Renal cortical epithelial cell (primary cell): ENCODE measurements around the gene ATXN1L. TPM values are rescaled to one million over a fixed set of nuclear protein-coding genes. Genes with fewer than 3 reads are reported as not detected.
"Not testable (repeated sequence)": the region's sequence is repeated elsewhere in the genome, so short reads cannot be mapped to it uniquely, and the experiment has no call there.

Experiments used
- DNase-seq: peaks from one replicate; pipeline ENCODE4 v3.0.0-alpha.2; 2011; ENCODE audit warnings: low read depth
- total RNA-seq: library from RNA; depleted of rRNA; stranded (reverse); fragments of >200 nt; gene quantifications from 2 replicates; pipeline ENCODE4 v1.2.3, GENCODE V29; 2014

The ATXN1L gene
- total RNA-seq, 1 donor from 2014 or later = 34.2 TPM

- DNase-seq = no peak
Observed at GRCh38 chr16:71893888-71894228, 48.1 kb downstream of the ATXN1L start.

- peak; percentile 40 for DNase-seq
Observed at GRCh38 chr16:71894229-71894920, 48.6 kb downstream of the ATXN1L start.

GRCh38 chr16:71894921-71895678, 49.3 kb downstream of the ATXN1L start, which contains the start of gene IST1:
Gene IST1, plus strand, starts transcription at chr16:71895531. Its CDS starts 20,110 bp downstream, at chr16:71915641.
- peak; percentile 86 for DNase-seq

GRCh38 chr16:71895679-71896365, 50.0 kb downstream of the ATXN1L start:
- DNase-seq = peak; percentile 38

DNA sequence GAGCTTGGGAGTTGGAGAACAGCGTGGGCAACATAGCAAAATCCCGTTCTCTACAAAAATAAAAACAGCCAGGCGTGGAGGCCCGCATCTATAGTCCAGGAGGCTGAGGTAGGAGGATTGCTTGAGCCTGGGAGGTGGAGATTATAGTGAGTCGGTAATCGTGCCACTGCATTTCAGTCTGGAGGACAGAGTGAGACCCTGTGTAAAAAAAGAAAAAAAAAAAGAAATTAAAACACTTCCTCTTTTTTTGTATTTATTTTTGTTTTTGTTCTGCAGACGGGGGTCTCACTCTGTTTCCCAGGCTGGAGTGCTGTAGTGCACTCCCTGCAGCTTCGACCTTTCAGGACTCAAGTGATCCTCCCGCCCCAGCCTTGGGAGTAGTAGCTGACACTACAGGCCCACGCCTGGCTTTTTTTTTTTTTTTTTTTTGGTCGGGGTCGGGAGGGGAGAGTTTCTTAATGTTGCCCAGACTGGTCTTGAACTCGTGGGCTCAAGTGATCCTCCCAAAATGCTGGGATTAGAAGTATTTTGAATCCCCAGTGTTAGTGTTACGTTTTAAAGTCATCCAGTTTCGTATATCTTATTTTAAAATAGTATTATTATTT, 51.1 kb downstream of the ATXN1L start:
- DNase-seq = no peak

DNA sequence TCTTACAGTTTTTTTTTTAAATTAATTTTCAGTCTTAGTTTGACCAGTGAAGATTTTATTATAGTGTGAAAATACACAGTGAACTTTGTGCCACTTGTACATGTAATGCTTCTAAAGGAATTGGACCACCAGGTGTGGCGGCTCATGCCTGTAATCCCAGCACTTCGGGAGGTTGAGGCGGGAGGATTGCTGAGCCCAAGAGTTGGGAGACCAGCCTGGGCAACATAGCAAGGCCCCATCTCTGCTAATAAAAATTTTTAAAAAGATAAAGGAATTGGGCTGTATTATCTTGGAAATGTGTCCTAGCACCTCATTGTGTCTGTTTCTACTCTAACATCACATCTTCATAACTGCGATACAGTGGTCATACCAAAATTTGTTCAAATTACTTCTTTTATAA, 53.4 kb downstream of the ATXN1L start:
- no peak for DNase-seq

DNA sequence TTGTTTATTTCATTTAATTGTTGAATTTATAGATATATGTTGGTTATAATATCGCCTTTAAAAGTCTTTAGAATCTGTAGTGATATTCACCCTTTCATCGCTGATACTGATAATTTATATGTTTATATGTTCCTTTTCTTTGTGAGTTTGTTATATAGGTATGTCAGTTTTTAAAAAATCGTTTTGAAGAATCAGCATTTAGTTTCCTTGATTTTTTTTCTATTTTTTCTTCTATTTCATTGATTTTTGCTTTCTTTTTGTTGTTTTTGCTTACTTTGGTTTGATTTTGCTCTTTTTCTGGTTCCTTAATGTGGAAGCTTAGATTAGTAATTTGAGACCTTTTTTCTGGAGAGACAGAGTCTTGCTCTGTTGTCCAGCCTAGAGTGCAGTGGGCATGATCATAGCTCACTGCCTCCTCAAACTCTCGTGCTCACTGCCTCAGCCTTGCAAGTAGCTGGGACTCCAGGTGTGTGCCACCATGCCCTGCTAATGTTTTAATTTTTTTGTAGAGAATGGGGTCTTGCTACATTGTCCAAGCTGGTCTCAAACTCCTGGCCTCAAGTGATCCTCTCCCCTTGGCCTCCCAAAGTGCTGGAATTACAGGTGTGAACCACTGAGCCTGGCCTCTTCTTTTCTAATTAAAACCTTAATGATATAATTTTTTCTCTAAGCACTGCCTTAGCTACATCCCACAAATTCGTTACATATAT, 57.0 kb downstream of the ATXN1L start:
- DNase-seq = no peak

GRCh38 chr16:71903608-71904007, 57.8 kb downstream of the ATXN1L start:
- no peak for DNase-seq

- DNase-seq = no peak
Observed at GRCh38 chr16:71904239-71904638, 58.5 kb downstream of the ATXN1L start.

GRCh38 chr16:71905765-71906164, 60.0 kb downstream of the ATXN1L start:
- not testable (repeated sequence) for DNase-seq

Other genes with a start within 250 kb of the ATXN1L start
- 0.89 and 4.5 TPM in 2 replicates for gene MARVELD3, start 219.8 kb upstream of the ATXN1L start, total RNA-seq
- gene PHLPP2, start 121.3 kb upstream of the ATXN1L start, total RNA-seq = 8.3 and 12.5 TPM in 2 replicates
- 78.1 and 118 TPM in 2 replicates for gene AP1G1, start 37.1 kb upstream of the ATXN1L start, total RNA-seq
- 5.7 and 7.2 TPM in 2 replicates for gene ZNF821, start 38.2 kb downstream of the ATXN1L start, total RNA-seq
- gene IST1, start 49.6 kb downstream of the ATXN1L start, total RNA-seq = 231 and 302 TPM in 2 replicates
- under 0.01 TPM in 1 of 2 replicates, not detected in the other for gene PKD1L3, start 154.4 kb downstream of the ATXN1L start, total RNA-seq
- 4.0 and 4.2 TPM in 2 replicates for gene DHODH, start 162.8 kb downstream of the ATXN1L start, total RNA-seq
- gene HP, start 208.5 kb downstream of the ATXN1L start, total RNA-seq = 1.8 TPM in 1 of 2 replicates, not detected in the other
- not detected in 2 replicates for gene HPR, start 217.2 kb downstream of the ATXN1L start, total RNA-seq
- gene TXNL4B, start 247.6 kb downstream of the ATXN1L start, total RNA-seq = 5.4 and 15.8 TPM in 2 replicates
- 52.4 and 72.9 TPM in 2 replicates for gene DHX38, start 247.9 kb downstream of the ATXN1L start, total RNA-seq